HepG2 (cell line): ENCODE data around the gene ALOX12.

Source experiments
- CBX5 ChIP-seq: sonication (generic); formaldehyde crosslinking; IDR thresholded peaks from 2 replicates; pipeline ENCODE4 v1.4.0; 2020; ENCODE audit warnings: missing genetic modification reagents, borderline replicate concordance
- GABPB1 ChIP-seq: IDR thresholded peaks from 2 replicates; pipeline ENCODE4 v1.6.1; 2016; ENCODE audit warnings: mild to moderate bottlenecking, missing genetic modification reagents, moderate library complexity, missing compliant biosample characterization
- MAFK ChIP-seq, 2 experiments: IDR thresholded peaks in 1 of 2; conservative IDR thresholded peaks in 1 of 2; 2 replicates each; pipeline ENCODE4 v1.6.1; 2011; ENCODE audit warnings: improper control_type of control experiment in 2 of 2, low read length in 2 of 2
- POLR2A ChIP-seq, 2 experiments: IDR thresholded peaks; 2 replicates each; pipeline ENCODE4 v1.6.1; 2011; ENCODE audit warnings: low read depth in 2 of 2, low read length in 2 of 2, mild to moderate bottlenecking in 1 of 2, moderate library complexity in 1 of 2; ENCODE audit not compliant: insufficient read depth in 1 of 2
- TCF12 ChIP-seq, 2 experiments: fragments of 450-650 bp in 1 of 2; sonication (generic) in 1 of 2; formaldehyde crosslinking in 1 of 2; IDR thresholded peaks; 2 replicates each; pipeline versions ENCODE4 v1.6.1 to v1.8.0; 2017 to 2022; ENCODE audit warnings: antibody characterized with exemption in 1 of 2, mild to moderate bottlenecking in 1 of 2, missing genetic modification reagents in 1 of 2, moderate library complexity in 1 of 2
- U2AF1 ChIP-seq: fragments of 200-400 bp; formaldehyde crosslinking; optimal IDR thresholded peaks from 2 replicates; pipeline ENCODE3; 2017; ENCODE audit warnings: mild to moderate bottlenecking, low read depth, low read length
- ZMYM3 ChIP-seq: sonication (generic); formaldehyde crosslinking; IDR thresholded peaks from 2 replicates; pipeline ENCODE4 v1.5.1; 2020; ENCODE audit warnings: mild to moderate bottlenecking, missing genetic modification reagents
- ZNF510 ChIP-seq: sonication (generic); formaldehyde crosslinking; IDR thresholded peaks from 2 replicates; pipeline ENCODE4 v1.4.0; 2020; ENCODE audit warnings: low read depth, mild to moderate bottlenecking, missing genetic modification reagents
- ZNF614 ChIP-seq: IDR thresholded peaks from 2 replicates; pipeline ENCODE4 v1.6.1; 2018; ENCODE audit warnings: missing biosample characterization, missing genetic modification reagents, inconsistent platforms, borderline replicate concordance
- TF ChIP-seq, protein P1 (sequence below): sonication (generic); formaldehyde crosslinking; IDR thresholded peaks from 2 replicates; pipeline ENCODE4 v1.5.1; 2020; ENCODE audit warnings: missing genetic modification reagents, mild to moderate bottlenecking, borderline replicate concordance
- TF ChIP-seq, protein P2 (sequence below), 2 experiments: sonication (generic) in 1 of 2; formaldehyde crosslinking in 1 of 2; IDR thresholded peaks; 2 replicates each; pipeline versions ENCODE4 v1.4.0 to v1.6.1; 2016 to 2020; ENCODE audit warnings: borderline replicate concordance in 1 of 2, low read depth in 1 of 2, mild to moderate bottlenecking in 1 of 2, missing genetic modification reagents in 1 of 2

DNA sequence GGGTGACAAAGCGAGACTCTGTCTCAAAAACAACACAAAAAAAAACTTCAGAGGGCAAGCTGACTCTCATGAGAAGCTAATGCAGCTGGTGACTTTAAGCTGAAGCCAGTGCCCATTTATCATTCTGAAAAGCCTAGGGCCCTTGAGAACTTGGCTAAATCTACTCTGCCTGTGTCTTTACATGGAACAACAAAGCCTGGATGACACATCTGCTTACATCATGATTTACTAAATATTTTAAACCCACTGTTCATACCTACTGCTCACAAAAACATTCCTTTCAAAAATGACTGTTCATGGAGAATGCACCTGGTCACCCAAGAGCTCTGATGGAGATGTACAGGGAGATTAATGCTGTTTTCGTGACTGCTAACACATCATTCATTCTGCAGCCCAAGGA lies 6.1 kb upstream of the ALOX12 start:
- TF ChIP-seq, protein P1, sequence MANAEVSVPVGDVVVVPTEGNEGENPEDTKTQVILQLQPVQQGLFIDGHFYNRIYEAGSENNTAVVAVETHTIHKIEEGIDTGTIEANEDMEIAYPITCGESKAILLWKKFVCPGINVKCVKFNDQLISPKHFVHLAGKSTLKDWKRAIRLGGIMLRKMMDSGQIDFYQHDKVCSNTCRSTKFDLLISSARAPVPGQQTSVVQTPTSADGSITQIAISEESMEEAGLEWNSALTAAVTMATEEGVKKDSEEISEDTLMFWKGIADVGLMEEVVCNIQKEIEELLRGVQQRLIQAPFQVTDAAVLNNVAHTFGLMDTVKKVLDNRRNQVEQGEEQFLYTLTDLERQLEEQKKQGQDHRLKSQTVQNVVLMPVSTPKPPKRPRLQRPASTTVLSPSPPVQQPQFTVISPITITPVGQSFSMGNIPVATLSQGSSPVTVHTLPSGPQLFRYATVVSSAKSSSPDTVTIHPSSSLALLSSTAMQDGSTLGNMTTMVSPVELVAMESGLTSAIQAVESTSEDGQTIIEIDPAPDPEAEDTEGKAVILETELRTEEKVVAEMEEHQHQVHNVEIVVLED = no peak
- TF ChIP-seq ZNF510 (CRISPR knock-in tag) (no peak), ZNF614 (no peak), TCF12 (IDR thresholded peaks at IDR 0.05) (no peak), TCF12 (CRISPR knock-in tag; IDR thresholded peaks at IDR 0.05) (no peak), ZMYM3 (no peak), CBX5 (CRISPR knock-in tag) (no peak), POLR2A (IDR thresholded peaks at IDR 0.05; ENCODE audit: insufficient read depth in 1 of 2, low read depth in 2 of 2, low read length in 2 of 2) (no peak), MAFK (conservative IDR thresholded peaks at IDR 0.05 in 1 of 2, IDR thresholded peaks at IDR 0.05 in 1 of 2; ENCODE audit: low read length in 2 of 2) (no peak), U2AF1 (no peak), GABPB1 (CRISPR knock-in tag) (no peak)
- TF ChIP-seq, protein P2, sequence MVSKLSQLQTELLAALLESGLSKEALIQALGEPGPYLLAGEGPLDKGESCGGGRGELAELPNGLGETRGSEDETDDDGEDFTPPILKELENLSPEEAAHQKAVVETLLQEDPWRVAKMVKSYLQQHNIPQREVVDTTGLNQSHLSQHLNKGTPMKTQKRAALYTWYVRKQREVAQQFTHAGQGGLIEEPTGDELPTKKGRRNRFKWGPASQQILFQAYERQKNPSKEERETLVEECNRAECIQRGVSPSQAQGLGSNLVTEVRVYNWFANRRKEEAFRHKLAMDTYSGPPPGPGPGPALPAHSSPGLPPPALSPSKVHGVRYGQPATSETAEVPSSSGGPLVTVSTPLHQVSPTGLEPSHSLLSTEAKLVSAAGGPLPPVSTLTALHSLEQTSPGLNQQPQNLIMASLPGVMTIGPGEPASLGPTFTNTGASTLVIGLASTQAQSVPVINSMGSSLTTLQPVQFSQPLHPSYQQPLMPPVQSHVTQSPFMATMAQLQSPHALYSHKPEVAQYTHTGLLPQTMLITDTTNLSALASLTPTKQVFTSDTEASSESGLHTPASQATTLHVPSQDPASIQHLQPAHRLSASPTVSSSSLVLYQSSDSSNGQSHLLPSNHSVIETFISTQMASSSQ (IDR thresholded peaks at IDR 0.05; ENCODE audit: low read depth) = no peak
- TF ChIP-seq, protein P2 (CRISPR knock-in tag; IDR thresholded peaks at IDR 0.05; ENCODE audit: borderline replicate concordance) = no peak
